Activated CD4-positive, alpha-beta T cell treated with anti-CD3 and anti-CD28 coated beads, Interleukin-2, amount 10 ng/mL, durations not matched to agents 7 days and 5 days (primary cell): ENCODE data around the gene RPS21. TPM values are rescaled to one million over a fixed set of nuclear protein-coding genes. Genes with fewer than 3 reads are reported as not detected.
"Not testable (repeated sequence)": the region's sequence is repeated elsewhere in the genome, so short reads cannot be mapped to it uniquely, and the experiment has no call there.

Source experiments
- CTCF ChIA-PET: fragments of 350-600 bp; sonication (Branson Sonifier 250); formaldehyde crosslinking; loops from one replicate; lab custom pipeline; 2021; ENCODE audit warnings: antibody characterized with exemption; lab: Charles Lee
- POLR2A ChIA-PET: fragments of 350-600 bp; sonication (Branson Sonifier 250); formaldehyde crosslinking; loops from one replicate; lab custom pipeline; 2021; ENCODE audit warnings: antibody characterized with exemption; lab: Charles Lee
- DNase-seq: peaks from one replicate; pipeline ENCODE4 v3.0.0-alpha.2; 2020
- H3K27ac Mint-ChIP-seq: one replicate; pipeline ENCODE4 v1.8.0; 2021; ENCODE audit warnings: mild to moderate bottlenecking, moderate library complexity, mixed read lengths
- H3K27me3 Mint-ChIP-seq: one replicate; pipeline ENCODE4 v1.8.0; 2021; ENCODE audit warnings: mixed read lengths
- H3K36me3 Mint-ChIP-seq: one replicate; pipeline ENCODE4 v1.8.0; 2021; ENCODE audit warnings: low read depth, mixed read lengths
- H3K4me1 Mint-ChIP-seq: one replicate; pipeline ENCODE4 v1.8.0; 2021; ENCODE audit warnings: mixed read lengths
- H3K4me3 Mint-ChIP-seq: one replicate; pipeline ENCODE4 v1.8.0; 2021; ENCODE audit warnings: mild to moderate bottlenecking, moderate library complexity, mixed read lengths
- H3K9me3 Mint-ChIP-seq: one replicate; pipeline ENCODE4 v1.8.0; 2021; ENCODE audit warnings: mixed read lengths
- total RNA-seq, 2 experiments: library from RNA; stranded (reverse); gene quantifications; one replicate each; pipeline ENCODE4 v1.2.3, GENCODE V29; 2021

Gene RPS21
- total RNA-seq, 2 experiments from 2014 or later: 1,391 to 1,979 TPM

DNA sequence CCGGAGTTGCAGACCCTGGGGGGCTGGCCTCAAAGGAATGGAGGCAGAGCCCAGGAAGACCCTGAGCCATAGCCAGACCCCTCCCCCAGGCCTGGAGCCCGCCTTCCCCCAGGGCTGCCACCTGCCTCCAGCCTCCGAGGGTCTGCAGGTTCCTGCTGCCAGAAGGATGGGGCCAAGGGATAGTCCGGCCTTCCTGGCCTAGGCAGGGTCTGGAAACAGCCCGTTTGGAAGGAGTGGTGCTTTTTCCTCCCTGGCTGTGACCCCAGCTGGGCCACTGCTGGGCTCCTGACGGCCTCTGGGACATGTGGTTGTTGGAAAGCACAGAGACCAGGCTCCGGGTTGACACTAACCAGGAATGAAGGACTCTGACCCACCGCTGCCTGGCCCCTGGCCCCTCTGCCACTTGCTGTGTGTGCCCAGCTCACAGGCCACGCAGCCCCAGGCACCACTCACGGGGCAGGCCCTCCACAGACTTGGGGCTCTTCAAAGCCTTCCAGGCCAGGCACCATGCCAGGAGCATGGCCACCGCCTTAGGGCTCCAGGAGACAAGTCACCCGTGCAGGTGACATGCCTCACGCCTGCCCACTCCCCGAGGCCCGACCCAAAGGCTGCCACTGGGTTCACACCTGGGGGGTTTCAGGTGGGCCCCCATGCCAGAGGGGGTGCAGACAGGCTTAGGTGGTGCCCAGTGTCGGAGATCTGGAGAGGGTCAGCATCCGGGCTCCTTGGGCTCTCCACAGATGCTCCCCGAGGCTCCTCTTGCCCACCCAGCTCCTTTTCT is 15.9 kb upstream of the RPS21 start:
- no peak overlapping the region for H3K27ac Mint-ChIP-seq
- ChIA-PET CTCF (interaction anchor here (1.1 kb wide), 1 partner anchor 70 kb away, joined by 3 read pairs; no protein-coding TSS in a partner anchor), POLR2A (no interaction called here)
- H3K36me3 Mint-ChIP-seq: no peaks in the 10 kb centered on the region
- peaks cover 18% of the 10 kb centered on the region for H3K27me3 Mint-ChIP-seq
- no peaks in the 10 kb centered on the region for H3K4me1 Mint-ChIP-seq
- no peak for DNase-seq
- H3K4me3 Mint-ChIP-seq: no peak overlapping the region
- peaks cover 5% of the 10 kb centered on the region for H3K9me3 Mint-ChIP-seq

- Mint-ChIP-seq H3K4me3 (no peak overlapping the region), H3K9me3 (peaks cover 5% of the 10 kb centered on the region), H3K36me3 (no peaks in the 10 kb centered on the region), H3K27ac (no peak overlapping the region), H3K27me3 (peaks cover 18% of the 10 kb centered on the region), H3K4me1 (no peaks in the 10 kb centered on the region)
- CTCF ChIA-PET: no interaction called here
- DNase-seq: no peak
- POLR2A ChIA-PET: no interaction called here
Observed at GRCh38 chr20:62371588-62372041, 15.3 kb upstream of the RPS21 start.

GRCh38 chr20:62372042-62372993 is 14.6 kb upstream of the RPS21 start:
- CTCF ChIA-PET: no interaction called here
- Mint-ChIP-seq H3K27ac (no peak overlapping the region), H3K36me3 (no peaks in the 10 kb centered on the region), H3K4me1 (no peaks in the 10 kb centered on the region), H3K9me3 (peaks cover 5% of the 10 kb centered on the region), H3K27me3 (peaks cover 18% of the 10 kb centered on the region), H3K4me3 (no peak overlapping the region)
- no peak for DNase-seq
- POLR2A ChIA-PET: no interaction called here

GRCh38 chr20:62373631-62374179 is 13.2 kb upstream of the RPS21 start:
- H3K27ac Mint-ChIP-seq, POLR2A ChIA-PET, H3K36me3 Mint-ChIP-seq, H3K4me1 Mint-ChIP-seq, H3K9me3 Mint-ChIP-seq, DNase-seq, H3K27me3 Mint-ChIP-seq, H3K4me3 Mint-ChIP-seq: not testable (repeated sequence)
- CTCF ChIA-PET: interaction anchor here (1.4 kb wide), 1 partner anchor 9 kb away, joined by 3 read pairs; no protein-coding TSS in a partner anchor

- Mint-ChIP-seq H3K9me3 (peaks cover 5% of the 10 kb centered on the region), H3K27ac (no peak overlapping the region), H3K27me3 (peaks cover under 1% of the 10 kb centered on the region), H3K36me3 (no peaks in the 10 kb centered on the region), H3K4me1 (no peaks in the 10 kb centered on the region), H3K4me3 (no peak overlapping the region)
- ChIA-PET CTCF (interaction anchor here (1.2 to 1.4 kb wide), 2 partner anchors 8 to 12 kb away, joined by 3 read pairs; no protein-coding TSS in a partner anchor), POLR2A (no interaction called here)
- DNase-seq: no peak
Observed at GRCh38 chr20:62374331-62375152, 12.4 kb upstream of the RPS21 start.

DNA sequence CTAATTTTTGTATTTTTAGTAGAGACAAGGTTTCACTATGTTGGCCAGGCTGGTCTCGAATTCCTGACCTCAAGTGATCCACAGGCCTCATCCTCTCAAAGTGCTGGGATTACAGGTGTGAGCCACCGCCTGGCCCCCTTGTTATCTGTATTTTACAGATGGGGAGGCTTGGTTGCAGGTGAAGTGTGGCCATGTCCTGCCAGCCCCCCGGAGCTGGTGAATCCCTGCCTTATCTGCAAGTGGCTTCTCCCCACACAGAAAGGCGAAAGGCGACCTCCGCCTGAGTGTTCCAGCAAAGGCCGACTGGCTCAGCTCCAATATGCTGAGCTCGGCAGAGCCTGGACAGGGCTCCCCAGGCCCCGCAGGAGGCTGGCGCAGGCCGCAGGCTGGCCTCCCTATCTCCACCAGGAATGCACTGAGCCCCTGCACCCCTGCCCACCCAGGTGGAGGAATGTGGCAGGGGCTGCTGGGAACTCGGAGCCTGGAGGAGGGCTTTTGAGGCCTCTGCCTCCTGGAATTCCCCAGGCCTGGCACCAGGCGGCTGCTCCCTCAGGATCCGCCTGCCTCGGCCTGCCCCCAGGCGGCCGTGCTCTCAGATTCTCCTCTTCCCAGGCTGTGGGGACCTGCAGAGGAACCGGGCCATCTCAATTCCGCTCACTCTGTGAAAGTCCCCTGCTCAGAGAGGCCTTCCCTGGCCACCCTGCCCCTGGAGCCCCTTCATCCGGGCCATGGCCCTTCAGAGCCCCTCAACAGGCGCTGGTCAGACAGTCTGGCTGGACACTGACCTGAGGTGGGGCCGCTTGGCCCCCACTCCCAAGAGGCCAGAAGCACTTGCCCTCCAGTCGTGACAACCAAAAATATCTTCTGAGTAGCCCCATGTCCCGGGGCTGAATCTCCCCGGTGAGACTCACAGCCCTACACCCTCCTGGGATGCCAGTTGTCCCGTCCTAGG is 10.5 kb upstream of the RPS21 start:
- no peak for DNase-seq
- Mint-ChIP-seq H3K4me1 (no peaks in the 10 kb centered on the region), H3K27me3 (no peaks in the 10 kb centered on the region), H3K9me3 (peaks cover 5% of the 10 kb centered on the region), H3K4me3 (no peak overlapping the region), H3K36me3 (no peaks in the 10 kb centered on the region), H3K27ac (no peak overlapping the region)
- ChIA-PET POLR2A (no interaction called here), CTCF (interaction anchor here (1.2 kb wide), 1 partner anchor 13 kb away, joined by 3 read pairs; no protein-coding TSS in a partner anchor)

GRCh38 chr20:62377064-62377461 is 9.8 kb upstream of the RPS21 start:
- H3K27ac Mint-ChIP-seq: no peak overlapping the region
- DNase-seq: no peak
- ChIA-PET POLR2A (no interaction called here), CTCF (no interaction called here)
- peaks cover 9% of the 10 kb centered on the region for H3K9me3 Mint-ChIP-seq
- H3K36me3 Mint-ChIP-seq: peaks cover 4% of the 10 kb centered on the region
- no peaks in the 10 kb centered on the region for H3K4me1 Mint-ChIP-seq
- no peak overlapping the region for H3K4me3 Mint-ChIP-seq
- no peaks in the 10 kb centered on the region for H3K27me3 Mint-ChIP-seq

GRCh38 chr20:62377615-62378178 is 9.2 kb upstream of the RPS21 start:
- Mint-ChIP-seq H3K27ac (no peak overlapping the region), H3K4me3 (no peak overlapping the region), H3K9me3 (peaks cover 9% of the 10 kb centered on the region), H3K4me1 (peaks cover 2% of the 10 kb centered on the region), H3K27me3 (no peaks in the 10 kb centered on the region), H3K36me3 (peaks cover 7% of the 10 kb centered on the region)
- CTCF ChIA-PET: no interaction called here
- POLR2A ChIA-PET: no interaction called here
- no peak for DNase-seq

- peaks cover 7% of the 10 kb centered on the region for H3K36me3 Mint-ChIP-seq
- DNase-seq: no peak
Observed at GRCh38 chr20:62378215-62378614, 8.7 kb upstream of the RPS21 start.

GRCh38 chr20:62381202-62381797 is 5.6 kb upstream of the RPS21 start:
- Mint-ChIP-seq H3K4me1 (peaks cover 25% of the 10 kb centered on the region), H3K9me3 (peaks cover 4% of the 10 kb centered on the region), H3K27me3 (no peaks in the 10 kb centered on the region), H3K27ac (no peak overlapping the region), H3K4me3 (no peak overlapping the region), H3K36me3 (peaks cover 7% of the 10 kb centered on the region)
- DNase-seq: no peak
- POLR2A ChIA-PET: no interaction called here
- CTCF ChIA-PET: no interaction called here

More at GRCh38 chr20:62378215-62378614, 8.7 kb upstream of the RPS21 start:
- peaks cover 5% of the 10 kb centered on the region for H3K4me1 Mint-ChIP-seq
- H3K9me3 Mint-ChIP-seq: peaks cover 4% of the 10 kb centered on the region
- H3K27ac Mint-ChIP-seq: no peak overlapping the region
- no peaks in the 10 kb centered on the region for H3K27me3 Mint-ChIP-seq
- POLR2A ChIA-PET: no interaction called here
- CTCF ChIA-PET: no interaction called here
- H3K4me3 Mint-ChIP-seq: no peak overlapping the region

DNA sequence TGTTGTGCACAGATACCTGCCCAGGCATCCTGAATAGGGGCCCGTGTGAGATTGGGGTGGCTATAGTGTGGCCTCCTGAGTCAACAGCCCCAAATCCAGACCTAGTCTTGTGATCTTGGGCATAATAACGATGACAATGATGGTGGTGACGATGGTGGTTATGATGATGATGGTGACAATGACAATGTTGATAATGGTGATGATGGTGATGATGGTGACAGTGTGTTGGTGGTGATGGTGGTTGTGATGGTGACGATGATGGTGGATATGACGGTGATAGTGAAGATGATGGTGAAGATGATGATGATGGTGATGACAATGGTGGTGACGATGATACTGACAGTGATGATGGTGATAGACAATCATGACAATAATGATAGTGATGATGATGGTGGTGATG is 5.1 kb upstream of the RPS21 start:
- H3K36me3 Mint-ChIP-seq: peaks cover 7% of the 10 kb centered on the region
- H3K27ac Mint-ChIP-seq: no peak overlapping the region
- ChIA-PET CTCF (interaction anchor here (0.7 to 1.8 kb wide), 5 partner anchors 13 to 235 kb away, joined by 3 to 7 read pairs (median 3); partner anchors contain the start of gene ADRM1), POLR2A (no interaction called here)
- H3K4me3 Mint-ChIP-seq: no peak overlapping the region
- peaks cover 4% of the 10 kb centered on the region for H3K9me3 Mint-ChIP-seq
- no peak for DNase-seq
- H3K27me3 Mint-ChIP-seq: no peaks in the 10 kb centered on the region
- H3K4me1 Mint-ChIP-seq: peaks cover 25% of the 10 kb centered on the region
